ENCODE measurements around the gene EPHA3. TPM values are rescaled to one million over a fixed set of nuclear protein-coding genes. Genes with fewer than 3 reads are reported as not detected.

The EPHA3 gene
- total RNA-seq, 6 donors from 2014 or later: 0.46 to 3.9 (median 0.79) TPM; not detected in 1

DNA sequence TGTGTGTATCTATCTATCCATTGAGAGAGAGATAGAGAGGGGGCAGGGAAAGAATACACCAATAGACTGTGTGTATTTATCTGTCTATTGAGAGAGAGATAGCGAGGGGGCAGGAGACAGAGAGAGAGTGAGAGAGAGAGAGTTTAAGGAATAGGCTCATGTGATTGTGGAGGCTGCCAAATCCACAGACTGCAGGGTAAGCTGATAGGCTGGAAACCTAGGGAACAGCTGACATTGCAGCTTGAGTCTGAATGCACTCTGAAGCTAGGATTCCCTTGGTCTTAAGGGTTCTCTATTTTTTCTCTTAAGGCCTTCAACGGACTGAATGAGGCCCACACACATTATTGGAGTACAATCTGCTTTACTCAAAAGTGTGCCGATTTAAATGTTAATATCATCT, 255.8 kb downstream of the EPHA3 start:
- WGBS, 2 donors: 82 to 84% methylated on average over 3 of the region's 3 CpGs
- no peak for TF ChIP-seq CTCF (IDR thresholded peaks at IDR 0.05)
- Histone ChIP-seq H3K4me1 (no peaks in the 10 kb centered on the region), H3K4me3 (no peak overlapping the region), H3K27me3 (no peaks in the 10 kb centered on the region), H3K36me3 (no peaks in the 10 kb centered on the region), H3K27ac (no peak overlapping the region), H3K9me3 (no peaks in the 10 kb centered on the region)
- no peak for DNase-seq
- no peak for ATAC-seq (ENCODE audit: low FRiP score in 2 of 2)

DNA sequence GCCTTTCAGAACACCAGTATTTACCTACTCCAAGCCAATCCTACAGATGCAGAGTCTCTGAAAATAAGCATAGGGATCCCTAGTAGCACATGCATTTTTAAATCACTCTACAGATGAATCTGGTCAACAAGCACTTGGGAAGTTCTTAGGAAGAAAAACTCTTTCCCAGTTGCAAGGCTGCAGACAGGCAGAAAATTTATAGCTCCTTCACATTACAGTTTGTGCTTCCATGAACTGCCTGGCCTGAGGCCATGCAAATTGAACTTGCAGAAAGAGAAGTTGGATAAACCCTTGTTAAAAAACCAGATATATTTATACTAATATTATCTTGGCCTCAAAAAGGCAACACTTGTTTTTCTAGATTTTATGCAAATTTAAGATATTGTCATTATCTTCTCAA, 256.9 kb downstream of the EPHA3 start:
- H3K27me3 ChIP-seq: no peaks in the 10 kb centered on the region
- ATAC-seq (ENCODE audit: low FRiP score in 2 of 2) (no peak), DNase-seq (no peak)
- TF ChIP-seq POLR2A (IDR thresholded peaks at IDR 0.05) (no peak), POLR2AphosphoS5 (IDR thresholded peaks at IDR 0.05) (no peak), CTCF (IDR thresholded peaks at IDR 0.05) (no peak), EP300 (IDR thresholded peaks at IDR 0.05) (no peak)
- no peaks in the 10 kb centered on the region for H3K4me1 ChIP-seq
- H3K36me3 ChIP-seq: no peaks in the 10 kb centered on the region
- H3K4me3 ChIP-seq: no peak overlapping the region
- no peak overlapping the region for H3K27ac ChIP-seq
- no peaks in the 10 kb centered on the region for H3K9me3 ChIP-seq

- H3K4me1 ChIP-seq: no peaks in the 10 kb centered on the region
- H3K9me3 ChIP-seq: no peaks in the 10 kb centered on the region
- ATAC-seq (ENCODE audit: low FRiP score in 2 of 2): no peak
- no peak overlapping the region for H3K4me3 ChIP-seq
- WGBS, 2 donors: 57 to 63% methylated on average over 3 of the region's 3 CpGs
- TF ChIP-seq EP300 (IDR thresholded peaks at IDR 0.05): no peak
- no peak for TF ChIP-seq CTCF (IDR thresholded peaks at IDR 0.05)
- no peak for DNase-seq
- H3K27ac ChIP-seq: no peak overlapping the region
- no peaks in the 10 kb centered on the region for H3K36me3 ChIP-seq
- no peaks in the 10 kb centered on the region for H3K27me3 ChIP-seq
Measured at GRCh38 chr3:89367166-89367565, 259.7 kb downstream of the EPHA3 start.

DNA sequence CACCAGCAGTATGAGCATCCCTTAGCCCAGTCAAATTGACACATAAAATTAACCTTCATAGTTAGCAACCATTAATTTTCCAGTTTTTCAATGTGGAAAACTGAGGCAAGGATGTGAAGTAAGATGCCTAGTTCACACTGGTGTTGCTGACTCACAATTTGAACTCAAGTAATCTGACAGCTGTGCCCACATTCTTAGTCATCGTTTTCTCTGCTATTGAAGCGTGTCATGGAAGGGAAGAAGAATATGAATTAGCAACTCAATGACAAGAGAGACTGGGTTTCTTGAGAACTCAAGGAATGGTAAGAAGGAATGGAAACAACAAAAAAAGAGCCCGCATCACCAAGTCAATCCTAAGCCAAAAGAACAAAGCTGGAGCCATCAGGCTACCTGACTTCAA, 261.4 kb downstream of the EPHA3 start:
- no peaks in the 10 kb centered on the region for H3K9me3 ChIP-seq
- no peak overlapping the region for H3K27ac ChIP-seq
- H3K36me3 ChIP-seq: no peaks in the 10 kb centered on the region
- 88 to 94% methylated on average over 3 of the region's 3 CpGs for WGBS, 2 donors
- no peak for DNase-seq
- H3K4me1 ChIP-seq: no peaks in the 10 kb centered on the region
- no peaks in the 10 kb centered on the region for H3K27me3 ChIP-seq
- H3K4me3 ChIP-seq: no peak overlapping the region
- TF ChIP-seq POLR2AphosphoS5 (IDR thresholded peaks at IDR 0.05) (no peak), CTCF (IDR thresholded peaks at IDR 0.05) (no peak), POLR2A (IDR thresholded peaks at IDR 0.05) (no peak), EP300 (IDR thresholded peaks at IDR 0.05) (no peak)
- no peak for ATAC-seq (ENCODE audit: low FRiP score in 2 of 2)

GRCh38 chr3:89372456-89372855, 265.0 kb downstream of the EPHA3 start:
- ATAC-seq (ENCODE audit: low FRiP score in 2 of 2) (no peak), DNase-seq (no peak)
- WGBS, 2 donors: 65 to 87% methylated on average over 1 of the region's 1 CpG
- Histone ChIP-seq H3K4me1 (no peaks in the 10 kb centered on the region), H3K9me3 (no peaks in the 10 kb centered on the region), H3K4me3 (no peak overlapping the region), H3K27ac (no peak overlapping the region), H3K36me3 (no peaks in the 10 kb centered on the region), H3K27me3 (no peaks in the 10 kb centered on the region)
- TF ChIP-seq POLR2AphosphoS5 (IDR thresholded peaks at IDR 0.05) (no peak), CTCF (IDR thresholded peaks at IDR 0.05) (no peak), EP300 (IDR thresholded peaks at IDR 0.05) (no peak), POLR2A (IDR thresholded peaks at IDR 0.05) (no peak)
